Measurements from ENCODE around the gene RYR3.

GRCh38 chr15:33330931-33331330, 20.2 kb downstream of the RYR3 start:
- TF ChIP-seq CTCF (IDR thresholded peaks at IDR 0.05) = no peak
- TF ChIP-seq POLR2A (IDR thresholded peaks at IDR 0.05) = no peak
